ENCODE results near the gene SERPINE1.
A peak's percentile ranks its signal among the peaks of the same experiment; 100 is the strongest.

The SERPINE1 gene

DNA sequence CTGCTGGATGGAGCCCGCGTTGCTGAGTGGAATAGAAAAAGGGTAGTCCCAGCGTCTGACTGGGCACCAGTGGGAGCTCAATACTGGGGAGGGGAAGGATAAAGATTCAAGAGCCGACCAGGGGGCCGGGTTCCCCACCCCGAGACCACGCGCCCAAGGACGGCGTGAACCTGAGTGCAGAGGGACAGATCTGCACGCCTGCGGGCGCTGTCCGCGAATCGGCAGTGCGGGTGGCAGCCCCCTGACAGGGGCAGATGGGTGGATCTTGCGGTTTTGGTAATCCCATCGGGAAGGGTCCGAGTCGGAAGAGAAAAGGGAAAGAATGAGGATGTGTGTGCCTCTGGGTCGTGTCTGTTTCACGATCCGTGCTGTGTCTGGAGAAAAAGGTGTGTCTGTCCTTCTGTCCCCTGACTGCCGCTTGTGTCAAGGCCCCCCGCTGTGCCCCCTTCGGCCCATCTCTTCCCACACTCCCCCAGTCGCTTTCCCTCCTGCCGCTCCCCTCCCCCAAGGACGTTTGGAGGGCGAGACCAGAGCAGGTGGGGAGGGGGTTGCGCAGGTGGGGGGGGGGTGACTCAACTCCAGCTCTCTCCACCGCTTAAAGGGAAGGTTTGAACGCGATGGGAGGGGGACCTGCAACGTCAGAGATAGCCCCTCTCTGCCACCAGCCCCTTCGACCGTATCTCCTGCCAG, 39.2 kb downstream of the SERPINE1 start (continued):
- TF ChIP-seq, protein P1, sequence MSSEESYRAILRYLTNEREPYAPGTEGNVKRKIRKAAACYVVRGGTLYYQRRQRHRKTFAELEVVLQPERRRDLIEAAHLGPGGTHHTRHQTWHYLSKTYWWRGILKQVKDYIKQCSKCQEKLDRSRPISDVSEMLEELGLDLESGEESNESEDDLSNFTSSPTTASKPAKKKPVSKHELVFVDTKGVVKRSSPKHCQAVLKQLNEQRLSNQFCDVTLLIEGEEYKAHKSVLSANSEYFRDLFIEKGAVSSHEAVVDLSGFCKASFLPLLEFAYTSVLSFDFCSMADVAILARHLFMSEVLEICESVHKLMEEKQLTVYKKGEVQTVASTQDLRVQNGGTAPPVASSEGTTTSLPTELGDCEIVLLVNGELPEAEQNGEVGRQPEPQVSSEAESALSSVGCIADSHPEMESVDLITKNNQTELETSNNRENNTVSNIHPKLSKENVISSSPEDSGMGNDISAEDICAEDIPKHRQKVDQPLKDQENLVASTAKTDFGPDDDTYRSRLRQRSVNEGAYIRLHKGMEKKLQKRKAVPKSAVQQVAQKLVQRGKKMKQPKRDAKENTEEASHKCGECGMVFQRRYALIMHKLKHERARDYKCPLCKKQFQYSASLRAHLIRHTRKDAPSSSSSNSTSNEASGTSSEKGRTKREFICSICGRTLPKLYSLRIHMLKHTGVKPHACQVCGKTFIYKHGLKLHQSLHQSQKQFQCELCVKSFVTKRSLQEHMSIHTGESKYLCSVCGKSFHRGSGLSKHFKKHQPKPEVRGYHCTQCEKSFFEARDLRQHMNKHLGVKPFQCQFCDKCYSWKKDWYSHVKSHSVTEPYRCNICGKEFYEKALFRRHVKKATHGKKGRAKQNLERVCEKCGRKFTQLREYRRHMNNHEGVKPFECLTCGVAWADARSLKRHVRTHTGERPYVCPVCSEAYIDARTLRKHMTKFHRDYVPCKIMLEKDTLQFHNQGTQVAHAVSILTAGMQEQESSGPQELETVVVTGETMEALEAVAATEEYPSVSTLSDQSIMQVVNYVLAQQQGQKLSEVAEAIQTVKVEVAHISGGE (tag by site-specific recombination; conservative IDR thresholded peaks at IDR 0.05; ENCODE audit: low read depth): no peak
- no peak for TF ChIP-seq ZNF473 (tag by site-specific recombination; IDR thresholded peaks at IDR 0.05)
- TF ChIP-seq ZIC2 (tag by site-specific recombination; IDR thresholded peaks at IDR 0.05): peak; percentile 90
- TF ChIP-seq, protein P2, sequence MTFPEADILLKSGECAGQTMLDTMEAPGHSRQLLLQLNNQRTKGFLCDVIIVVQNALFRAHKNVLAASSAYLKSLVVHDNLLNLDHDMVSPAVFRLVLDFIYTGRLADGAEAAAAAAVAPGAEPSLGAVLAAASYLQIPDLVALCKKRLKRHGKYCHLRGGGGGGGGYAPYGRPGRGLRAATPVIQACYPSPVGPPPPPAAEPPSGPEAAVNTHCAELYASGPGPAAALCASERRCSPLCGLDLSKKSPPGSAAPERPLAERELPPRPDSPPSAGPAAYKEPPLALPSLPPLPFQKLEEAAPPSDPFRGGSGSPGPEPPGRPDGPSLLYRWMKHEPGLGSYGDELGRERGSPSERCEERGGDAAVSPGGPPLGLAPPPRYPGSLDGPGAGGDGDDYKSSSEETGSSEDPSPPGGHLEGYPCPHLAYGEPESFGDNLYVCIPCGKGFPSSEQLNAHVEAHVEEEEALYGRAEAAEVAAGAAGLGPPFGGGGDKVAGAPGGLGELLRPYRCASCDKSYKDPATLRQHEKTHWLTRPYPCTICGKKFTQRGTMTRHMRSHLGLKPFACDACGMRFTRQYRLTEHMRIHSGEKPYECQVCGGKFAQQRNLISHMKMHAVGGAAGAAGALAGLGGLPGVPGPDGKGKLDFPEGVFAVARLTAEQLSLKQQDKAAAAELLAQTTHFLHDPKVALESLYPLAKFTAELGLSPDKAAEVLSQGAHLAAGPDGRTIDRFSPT (tag by site-specific recombination; IDR thresholded peaks at IDR 0.05): peak; percentile 90
- TF ChIP-seq ZNF366 (tag by site-specific recombination; conservative IDR thresholded peaks at IDR 0.05): peak; percentile 71
- TF ChIP-seq ZNF174 (tag by site-specific recombination; IDR thresholded peaks at IDR 0.05): no peak
- no peak for TF ChIP-seq ZNF112 (tag by site-specific recombination; IDR thresholded peaks at IDR 0.05)
- TF ChIP-seq ZNF624 (tag by site-specific recombination; IDR thresholded peaks at IDR 0.05): no peak
- TF ChIP-seq, protein P3, sequence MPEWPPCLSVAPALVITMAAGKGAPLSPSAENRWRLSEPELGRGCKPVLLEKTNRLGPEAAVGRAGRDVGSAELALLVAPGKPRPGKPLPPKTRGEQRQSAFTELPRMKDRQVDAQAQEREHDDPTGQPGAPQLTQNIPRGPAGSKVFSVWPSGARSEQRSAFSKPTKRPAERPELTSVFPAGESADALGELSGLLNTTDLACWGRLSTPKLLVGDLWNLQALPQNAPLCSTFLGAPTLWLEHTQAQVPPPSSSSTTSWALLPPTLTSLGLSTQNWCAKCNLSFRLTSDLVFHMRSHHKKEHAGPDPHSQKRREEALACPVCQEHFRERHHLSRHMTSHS (tag by site-specific recombination; IDR thresholded peaks at IDR 0.05): no peak
- no peak for TF ChIP-seq ZNF223 (tag by site-specific recombination; IDR thresholded peaks at IDR 0.05)
- 0 out of 2 replicates have a peak, but pooled peaks have one; percentile 15 for TF ChIP-seq ZBTB48 (tag by site-specific recombination; IDR thresholded peaks at IDR 0.05)
- no peak for TF ChIP-seq KLF7 (tag by site-specific recombination; IDR thresholded peaks at IDR 0.05; ENCODE audit: borderline replicate concordance)
- TF ChIP-seq ZNF221 (tag by site-specific recombination; IDR thresholded peaks at IDR 0.05; ENCODE audit: borderline replicate concordance): no peak
- TF ChIP-seq SALL2 (tag by site-specific recombination; IDR thresholded peaks at IDR 0.05; ENCODE audit: borderline replicate concordance): no peak
- TF ChIP-seq KLF10 (tag by site-specific recombination; IDR thresholded peaks at IDR 0.05): no peak
- no peak for TF ChIP-seq MEIS1 (CRISPR knock-in tag; IDR thresholded peaks at IDR 0.05; ENCODE audit: borderline replicate concordance)
- TF ChIP-seq ZFP3 (tag by site-specific recombination; IDR thresholded peaks at IDR 0.05; ENCODE audit: low read depth): no peak
- no peak for TF ChIP-seq OVOL3 (tag by site-specific recombination; IDR thresholded peaks at IDR 0.05)
- no peak for TF ChIP-seq OSR2 (tag by site-specific recombination; IDR thresholded peaks at IDR 0.05)
- no peak for TF ChIP-seq GLI2 (tag by site-specific recombination; IDR thresholded peaks at IDR 0.05; ENCODE audit: borderline replicate concordance, low read depth)
- no peak for TF ChIP-seq ZNF391 (tag by site-specific recombination; IDR thresholded peaks at IDR 0.05; ENCODE audit: borderline replicate concordance, low read depth)
- no peak for TF ChIP-seq ZNF571 (tag by site-specific recombination; IDR thresholded peaks at IDR 0.05)
- peak; percentile 58 for TF ChIP-seq ZNF335 (tag by site-specific recombination; conservative IDR thresholded peaks at IDR 0.05)
- no peak for TF ChIP-seq ZBTB8A (tag by site-specific recombination; IDR thresholded peaks at IDR 0.05)
- TF ChIP-seq KLF8 (tag by site-specific recombination; IDR thresholded peaks at IDR 0.05): no peak
- TF ChIP-seq, protein P4, sequence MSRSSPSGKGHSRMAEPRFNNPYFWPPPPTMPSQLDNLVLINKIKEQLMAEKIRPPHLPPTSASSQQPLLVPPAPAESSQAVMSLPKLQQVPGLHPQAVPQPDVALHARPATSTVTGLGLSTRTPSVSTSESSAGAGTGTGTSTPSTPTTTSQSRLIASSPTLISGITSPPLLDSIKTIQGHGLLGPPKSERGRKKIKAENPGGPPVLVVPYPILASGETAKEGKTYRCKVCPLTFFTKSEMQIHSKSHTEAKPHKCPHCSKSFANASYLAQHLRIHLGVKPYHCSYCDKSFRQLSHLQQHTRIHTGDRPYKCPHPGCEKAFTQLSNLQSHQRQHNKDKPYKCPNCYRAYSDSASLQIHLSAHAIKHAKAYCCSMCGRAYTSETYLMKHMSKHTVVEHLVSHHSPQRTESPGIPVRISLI (tag by site-specific recombination; IDR thresholded peaks at IDR 0.05): no peak
- 0 out of 2 replicates have a peak, but pooled peaks have one; percentile 15 for TF ChIP-seq ZFHX2 (tag by site-specific recombination; conservative IDR thresholded peaks at IDR 0.05)
- no peak for TF ChIP-seq ZNF555 (tag by site-specific recombination; conservative IDR thresholded peaks at IDR 0.05)
- no peak for TF ChIP-seq ZNF791 (tag by site-specific recombination; IDR thresholded peaks at IDR 0.05)
- TF ChIP-seq ZBTB21 (tag by site-specific recombination; IDR thresholded peaks at IDR 0.05): no peak
- TF ChIP-seq, protein P5, sequence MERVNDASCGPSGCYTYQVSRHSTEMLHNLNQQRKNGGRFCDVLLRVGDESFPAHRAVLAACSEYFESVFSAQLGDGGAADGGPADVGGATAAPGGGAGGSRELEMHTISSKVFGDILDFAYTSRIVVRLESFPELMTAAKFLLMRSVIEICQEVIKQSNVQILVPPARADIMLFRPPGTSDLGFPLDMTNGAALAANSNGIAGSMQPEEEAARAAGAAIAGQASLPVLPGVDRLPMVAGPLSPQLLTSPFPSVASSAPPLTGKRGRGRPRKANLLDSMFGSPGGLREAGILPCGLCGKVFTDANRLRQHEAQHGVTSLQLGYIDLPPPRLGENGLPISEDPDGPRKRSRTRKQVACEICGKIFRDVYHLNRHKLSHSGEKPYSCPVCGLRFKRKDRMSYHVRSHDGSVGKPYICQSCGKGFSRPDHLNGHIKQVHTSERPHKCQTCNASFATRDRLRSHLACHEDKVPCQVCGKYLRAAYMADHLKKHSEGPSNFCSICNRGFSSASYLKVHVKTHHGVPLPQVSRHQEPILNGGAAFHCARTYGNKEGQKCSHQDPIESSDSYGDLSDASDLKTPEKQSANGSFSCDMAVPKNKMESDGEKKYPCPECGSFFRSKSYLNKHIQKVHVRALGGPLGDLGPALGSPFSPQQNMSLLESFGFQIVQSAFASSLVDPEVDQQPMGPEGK (tag by site-specific recombination; IDR thresholded peaks at IDR 0.05): peak; percentile 59
- no peak for TF ChIP-seq ZNF785 (tag by site-specific recombination; IDR thresholded peaks at IDR 0.05)

Data from HEK293 (cell line).